D721Med (cell line): ENCODE results near the gene TANGO6.

Experiments used
- DNase-seq: peaks from one replicate; pipeline ENCODE4 v3.0.0; 2011; ENCODE audit warnings: low spot score; ENCODE audit not compliant: insufficient read length
- FAIRE-seq: peaks from 2 replicates; lab custom pipeline; 2011; peaks lifted over from hg19 to GRCh38; lab: Jason Lieb, UNC
- CTCF ChIP-seq: IDR thresholded peaks from 2 replicates; pipeline ENCODE4 v1.5.1; 2012; ENCODE audit warnings: mild to moderate bottlenecking, control low read depth; ENCODE audit not compliant: insufficient read depth; ENCODE audit errors: missing control alignments

TANGO6 gene

GRCh38 chr16:68844211-68844564, 857 bp downstream of the TANGO6 start:
- FAIRE-seq (no peak), DNase-seq (no peak)
- no peak for TF ChIP-seq CTCF

- DNase-seq = no peak
- no peak for TF ChIP-seq CTCF
- no peak for FAIRE-seq
Observed at GRCh38 chr16:68848786-68849185, 5.5 kb downstream of the TANGO6 start.

- DNase-seq (no peak), FAIRE-seq (no peak)
- TF ChIP-seq CTCF = no peak
Observed at GRCh38 chr16:68850481-68850880, 7.2 kb downstream of the TANGO6 start.

DNA sequence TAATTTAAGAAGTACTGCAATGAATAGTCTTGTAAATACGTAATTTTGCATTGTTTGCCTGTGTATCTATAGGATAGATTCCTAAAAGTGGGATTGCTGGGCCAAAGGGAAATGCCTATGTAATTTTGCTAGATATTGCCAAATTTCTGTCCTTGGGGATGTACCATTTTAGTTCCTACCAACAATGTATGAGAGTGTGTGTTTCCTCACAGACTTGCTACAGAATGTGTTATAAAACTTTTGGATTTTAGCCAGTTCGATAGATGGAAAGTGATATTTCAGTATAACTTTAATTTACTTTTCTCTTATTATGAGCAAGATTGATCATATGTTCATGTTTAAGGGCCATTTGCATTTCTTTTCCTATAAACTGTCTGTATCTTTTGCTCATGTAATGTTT, 8.3 kb downstream of the TANGO6 start:
- FAIRE-seq (no peak), DNase-seq (no peak)
- TF ChIP-seq CTCF = no peak

DNA sequence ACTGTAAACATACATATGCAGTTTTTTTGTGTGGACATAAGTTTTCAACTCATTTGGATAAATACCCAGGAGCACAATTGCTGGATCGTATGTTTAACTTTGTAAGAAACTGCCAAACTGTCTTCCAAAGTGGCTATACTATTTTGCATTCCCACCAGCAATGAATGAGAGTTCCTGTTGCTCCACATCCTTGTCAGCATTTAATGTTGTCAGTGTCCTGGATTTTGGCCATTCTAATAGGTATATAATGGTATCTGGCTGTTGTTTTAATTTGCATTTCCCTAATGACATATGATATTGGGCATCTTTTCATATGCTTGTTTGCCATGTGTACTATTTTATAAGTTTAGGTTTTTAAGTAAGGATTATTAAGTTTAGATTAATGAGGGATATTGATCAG, 14.1 kb downstream of the TANGO6 start:
- no peak for TF ChIP-seq CTCF
- DNase-seq = no peak
- FAIRE-seq = no peak

DNA sequence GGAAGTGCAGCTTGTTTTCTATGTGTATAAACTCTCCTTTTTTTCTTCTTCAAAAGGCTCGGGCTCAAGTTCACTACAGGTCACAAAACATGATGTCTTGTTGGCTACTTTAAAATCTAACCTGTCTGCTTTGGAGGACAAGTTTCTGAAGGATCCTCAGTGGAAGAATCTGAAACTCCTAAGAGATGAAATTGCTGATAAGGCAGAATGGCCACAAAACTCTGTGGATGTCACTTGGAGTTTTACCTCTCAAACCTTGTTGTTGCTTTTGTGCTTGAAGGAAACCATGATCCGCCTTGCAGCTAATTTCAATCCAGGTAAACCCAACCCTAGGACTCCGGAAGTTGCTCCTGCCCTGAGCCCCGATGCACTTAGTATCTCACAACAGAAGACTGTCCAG, 16.5 kb downstream of the TANGO6 start:
- FAIRE-seq = no peak
- DNase-seq = no peak
- TF ChIP-seq CTCF = no peak

DNA sequence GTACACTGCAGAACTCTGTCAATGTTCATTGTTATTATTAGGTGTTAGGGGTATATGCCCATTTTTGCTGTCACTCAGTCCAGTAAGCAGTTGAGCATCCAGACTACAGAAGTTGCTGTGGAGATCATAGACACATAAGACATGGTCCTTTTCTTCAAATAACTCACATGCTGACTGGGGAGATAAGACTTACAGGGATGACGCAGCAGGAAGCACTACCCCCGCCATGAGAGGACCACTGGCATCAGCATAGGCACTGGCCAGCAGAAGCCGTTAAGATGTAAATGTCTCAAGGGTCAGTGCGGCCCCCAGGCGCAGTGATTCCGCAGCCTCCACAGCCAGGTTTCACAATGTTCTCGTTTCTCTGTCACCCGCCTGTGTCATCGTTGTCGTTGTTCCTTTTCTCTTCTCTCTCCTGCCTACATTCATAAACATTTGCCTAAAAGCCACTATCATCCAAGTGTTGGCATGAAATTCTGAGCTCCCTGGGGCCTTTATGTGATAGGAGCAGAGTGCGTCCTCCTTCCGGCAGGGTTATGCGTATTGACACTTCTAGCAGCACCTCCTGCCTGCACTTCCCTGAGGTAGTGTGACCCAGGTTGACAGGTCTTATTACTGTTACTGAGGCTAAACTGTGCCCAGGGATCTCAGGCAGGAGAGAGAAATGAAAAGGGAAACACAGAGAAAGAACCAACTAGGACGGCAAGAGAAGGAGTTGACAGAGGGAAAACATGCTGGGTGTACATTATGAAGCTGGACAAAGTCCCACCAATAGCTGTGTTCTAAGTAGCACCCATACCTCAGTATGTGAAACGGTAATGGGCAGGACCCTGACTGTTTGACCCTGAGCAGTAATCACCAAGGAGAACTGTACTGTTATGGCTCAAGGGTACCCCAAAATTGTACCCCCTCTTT, 17.9 kb downstream of the TANGO6 start:
- DNase-seq = no peak
- FAIRE-seq = no peak

More for the DNA sequence above, 17.9 kb downstream of the TANGO6 start:
- no peak for TF ChIP-seq CTCF
